MCF 10A (cell line): ENCODE data around the gene LRRC3C. TPM values are rescaled to one million over a fixed set of nuclear protein-coding genes. Genes with fewer than 3 reads are reported as not detected.

Experiments used
- BruUV-seq: library from RNA; stranded (reverse); fragments of 400-500 nt; replicated peaks from 2 replicates; lab custom pipeline; 2021; lab: Mats Ljungman, UMichigan
- CTCF ChIA-PET: fragments of 300-600 bp; sonication (Branson Sonifier 250); formaldehyde crosslinking; extraction: SDS; loops from one replicate; lab custom pipeline; 2021; ENCODE audit warnings: antibody characterized with exemption, inconsistent platforms; lab: Yijun Ruan, JAX
- POLR2A ChIA-PET: fragments of 300-600, 350-650 bp; sonication (Branson Sonifier 250); formaldehyde crosslinking; extraction: SDS; loops from one replicate; lab custom pipeline; 2020; ENCODE audit warnings: antibody characterized with exemption, inconsistent platforms; lab: Yijun Ruan, JAX
- DNase-seq: peaks from one replicate; pipeline ENCODE4 v3.0.0-alpha.2; 2018; ENCODE audit not compliant: unreplicated experiment
- H3K27ac Mint-ChIP-seq: one replicate; pipeline ENCODE4 v1.8.0; 2022; ENCODE audit warnings: mild to moderate bottlenecking, low read depth, mixed read lengths; ENCODE audit not compliant: unreplicated experiment
- H3K27me3 Mint-ChIP-seq: one replicate; pipeline ENCODE4 v1.8.0; 2022; ENCODE audit warnings: mixed read lengths; ENCODE audit not compliant: insufficient read depth, unreplicated experiment
- H3K36me3 Mint-ChIP-seq: one replicate; pipeline ENCODE4 v1.8.0; 2022; ENCODE audit warnings: mild to moderate bottlenecking, moderate library complexity, mixed read lengths; ENCODE audit not compliant: insufficient read depth, unreplicated experiment
- H3K4me1 Mint-ChIP-seq: one replicate; pipeline ENCODE4 v1.8.0; 2022; ENCODE audit warnings: mixed read lengths; ENCODE audit not compliant: insufficient read depth, unreplicated experiment
- H3K4me3 Mint-ChIP-seq: one replicate; pipeline ENCODE4 v1.8.0; 2022; ENCODE audit warnings: mild to moderate bottlenecking, moderate library complexity, mixed read lengths; ENCODE audit not compliant: unreplicated experiment
- H3K9me3 Mint-ChIP-seq: one replicate; pipeline ENCODE4 v1.8.0; 2022; ENCODE audit warnings: mixed read lengths; ENCODE audit not compliant: unreplicated experiment
- CTCF ChIP-seq: fragments of 200-600 bp; IDR thresholded peaks from one replicate; pipeline ENCODE4 v1.8.0; 2022; ENCODE audit warnings: antibody characterized with exemption, mild to moderate bottlenecking; ENCODE audit not compliant: unreplicated experiment
- intact Hi-C: fragments of 100-400 bp; cut with micrococcal nuclease; formaldehyde crosslinking; loops from 2 replicates; pipeline ENCODE4 v1.14.1; 2022
- total RNA-seq: library from RNA; stranded (reverse); gene quantifications from 2 replicates; pipeline ENCODE4 v1.2.3, GENCODE V29; 2022

LRRC3C gene
- total RNA-seq, 1 experiment from 2014 or later = not detected

DNA sequence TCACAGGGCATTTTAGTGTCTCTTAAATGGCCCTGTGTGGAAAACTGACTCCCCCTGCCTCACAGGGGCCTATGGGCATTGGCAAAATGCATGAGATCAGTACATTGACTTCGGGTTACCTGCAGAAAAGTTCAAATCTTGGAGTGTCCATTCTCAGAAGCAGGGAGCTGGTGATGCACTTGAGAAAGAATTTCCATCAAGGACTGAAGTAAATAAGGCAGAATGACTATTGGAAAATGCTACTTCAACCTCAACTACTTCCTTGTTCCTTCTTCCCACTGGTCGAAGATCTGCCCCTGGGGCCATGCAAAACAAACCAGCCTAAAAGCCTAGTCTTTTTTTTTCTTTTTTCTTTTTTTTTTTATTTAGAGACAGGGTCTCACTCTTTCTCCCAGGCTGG lies 21.5 kb downstream of the LRRC3C start:
- no peak overlapping the region for H3K4me3 Mint-ChIP-seq
- intact Hi-C loops = no loop called here
- BruUV-seq = no TSS peak
- H3K36me3 Mint-ChIP-seq = no peaks in the 10 kb centered on the region
- ChIA-PET CTCF (interaction anchor here (0.6 kb wide), 1 partner anchor 66 kb away, joined by 3 read pairs; no protein-coding TSS in a partner anchor), POLR2A (no interaction called here)
- no peak for TF ChIP-seq CTCF
- H3K27ac Mint-ChIP-seq = no peak overlapping the region
- H3K4me1 Mint-ChIP-seq = no peaks in the 10 kb centered on the region
- no peak for DNase-seq
- H3K27me3 Mint-ChIP-seq = peaks cover 22% of the 10 kb centered on the region
- no peaks in the 10 kb centered on the region for H3K9me3 Mint-ChIP-seq

DNA sequence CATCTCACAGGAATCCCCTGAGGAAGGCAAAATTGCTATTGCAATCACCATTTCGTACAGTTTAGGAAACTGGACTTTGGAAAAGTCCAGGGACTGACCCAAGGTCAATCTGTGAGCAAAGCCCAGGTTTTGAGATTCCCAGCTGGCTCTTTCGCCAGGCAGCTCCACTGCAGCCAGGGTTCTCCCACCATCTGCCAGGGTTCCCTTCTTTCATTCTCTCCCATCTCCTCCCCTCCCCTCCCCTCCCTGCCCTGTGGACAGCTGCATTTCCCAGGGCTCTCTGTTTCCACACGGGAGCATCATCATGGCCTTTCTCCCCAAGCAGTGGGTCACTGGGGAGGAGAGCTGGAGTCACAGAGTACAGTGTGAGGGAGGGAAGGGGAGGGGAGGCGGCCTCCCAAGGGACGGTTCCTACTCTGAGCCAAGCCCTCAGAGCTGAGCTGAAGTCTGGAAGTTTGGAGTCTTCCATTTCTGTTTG lies 23.4 kb downstream of the LRRC3C start:
- Mint-ChIP-seq H3K4me1 (no peaks in the 10 kb centered on the region), H3K27me3 (peaks cover 22% of the 10 kb centered on the region), H3K27ac (no peak overlapping the region), H3K4me3 (no peak overlapping the region), H3K36me3 (no peaks in the 10 kb centered on the region), H3K9me3 (no peaks in the 10 kb centered on the region)
- ChIA-PET POLR2A (interaction anchor here (0.5 kb wide), 1 partner anchor 22 kb away, joined by 4 read pairs; no protein-coding TSS in a partner anchor), CTCF (interaction anchor here (0.6 to 0.8 kb wide), 3 partner anchors 79 to 1594 kb away, joined by 3 read pairs; no protein-coding TSS in a partner anchor)
- no peak for DNase-seq
- BruUV-seq = no TSS peak
- intact Hi-C loops = no loop called here
- no peak for TF ChIP-seq CTCF

- peak overlapping the region; percentile 62 for H3K4me3 Mint-ChIP-seq
- H3K36me3 Mint-ChIP-seq = no peaks in the 10 kb centered on the region
- intact Hi-C loops = no loop called here
- no peak overlapping the region for H3K27ac Mint-ChIP-seq
- no peak for TF ChIP-seq CTCF
- no TSS peak for BruUV-seq
- peaks cover 22% of the 10 kb centered on the region for H3K27me3 Mint-ChIP-seq
- H3K9me3 Mint-ChIP-seq = no peaks in the 10 kb centered on the region
- ChIA-PET POLR2A (interaction anchor here (3.4 kb wide), 1 partner anchor 28 kb away, joined by 24 read pairs; the partner anchor contains the start of gene PSMD3), CTCF (no interaction called here)
- no peak for DNase-seq
- H3K4me1 Mint-ChIP-seq = no peaks in the 10 kb centered on the region
Measured at GRCh38 chr17:39951924-39952679, 24.6 kb downstream of the LRRC3C start.

DNA sequence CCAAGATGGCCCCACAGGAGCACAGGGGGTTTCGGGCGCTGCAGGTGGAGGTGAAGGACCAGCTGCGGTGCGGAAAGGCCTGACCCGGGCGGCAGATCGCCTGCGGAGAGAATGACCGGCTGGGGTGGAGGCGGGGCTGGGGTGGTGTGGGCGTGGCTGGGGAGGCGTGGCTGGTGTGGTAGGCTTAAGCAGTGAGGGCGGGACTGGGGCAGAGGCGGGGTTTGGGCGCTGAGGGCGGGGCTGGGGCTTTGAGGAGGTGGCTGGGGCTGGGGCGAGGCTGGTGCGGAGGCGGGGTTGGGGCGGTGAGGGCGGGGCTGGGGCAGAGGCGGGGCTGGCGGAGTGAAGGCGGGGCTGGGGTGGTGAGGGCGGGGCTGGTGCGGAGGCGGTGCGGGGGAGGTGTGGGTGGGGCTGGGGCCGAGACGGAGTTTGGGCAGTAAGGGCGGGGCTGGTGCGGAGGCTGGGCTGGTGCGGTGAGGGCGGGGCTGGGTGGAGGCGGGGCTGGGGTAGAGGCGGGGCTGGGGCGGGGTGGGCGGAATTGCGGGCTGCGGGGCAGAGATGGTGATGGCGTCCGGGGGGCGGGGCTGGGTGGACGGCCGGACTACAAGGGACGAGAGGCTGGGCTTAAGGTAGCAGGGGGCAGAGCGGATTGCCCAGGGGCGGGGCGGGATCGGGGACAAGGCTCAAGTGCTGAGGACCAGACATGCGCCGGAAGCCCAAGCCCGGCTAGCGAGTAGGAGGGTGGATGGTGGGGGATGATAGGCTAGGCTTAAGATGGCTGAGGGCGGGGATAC lies 25.3 kb downstream of the LRRC3C start:
- TF ChIP-seq CTCF = no peak
- peaks cover 22% of the 10 kb centered on the region for H3K27me3 Mint-ChIP-seq
- DNase-seq = peak; percentile 92
- H3K36me3 Mint-ChIP-seq = no peaks in the 10 kb centered on the region
- H3K4me3 Mint-ChIP-seq = peak overlapping the region; percentile 62
- CTCF ChIA-PET = interaction anchor here (1.1 kb wide), 1 partner anchor 74 kb away, joined by 3 read pairs; no protein-coding TSS in a partner anchor
- no peaks in the 10 kb centered on the region for H3K9me3 Mint-ChIP-seq
- no peaks in the 10 kb centered on the region for H3K4me1 Mint-ChIP-seq
- POLR2A ChIA-PET = interaction anchor here (3.4 kb wide), 1 partner anchor 27 kb away, joined by 24 read pairs; the partner anchor contains the start of gene PSMD3
- no peak overlapping the region for H3K27ac Mint-ChIP-seq
- BruUV-seq = no TSS peak
- intact Hi-C loops = no loop called here
